H1 (cell line): ENCODE results near the gene CMBL. TPM values are rescaled to one million over a fixed set of nuclear protein-coding genes. Genes with fewer than 3 reads are reported as not detected.
A peak's percentile ranks its signal among the peaks of the same experiment; 100 is the strongest.

Source experiments
- CTCF ChIA-PET: fragments of 300-600 bp; sonication (Branson Sonifier 250); formaldehyde crosslinking; loops from one replicate; lab custom pipeline; 2021; ENCODE audit not compliant: partially characterized antibody; lab: Charles Lee
- POLR2A ChIA-PET: fragments of 300-600 bp; sonication (Branson Sonifier 250); formaldehyde crosslinking; loops from one replicate; lab custom pipeline; 2021; ENCODE audit warnings: inconsistent platforms; ENCODE audit not compliant: partially characterized antibody; lab: Charles Lee
- DNase-seq, 2 experiments: peaks; one replicate each; pipeline versions ENCODE4 v3.0.0 to v3.0.0-alpha.2; 2010 to 2022; ENCODE audit warnings: low spot score in 2 of 2, low read depth in 1 of 2, mixed read lengths in 1 of 2
- FAIRE-seq: peaks from 2 replicates; lab custom pipeline; 2011; peaks lifted over from hg19 to GRCh38; lab: Jason Lieb, UNC
- H2AFZ ChIP-seq: 2 replicates; pipeline ENCODE4 v1.8.1; 2012; ENCODE audit warnings: low read length, inconsistent platforms
- H2AK5ac ChIP-seq: 2 replicates; pipeline ENCODE4 v1.6.1; 2013; ENCODE audit warnings: low read depth, low read length
- H2BK120ac ChIP-seq: replicated peaks from 2 replicates; pipeline ENCODE3; 2013; ENCODE audit warnings: low read depth, low read length, inconsistent platforms
- H2BK12ac ChIP-seq: 2 replicates; pipeline ENCODE4 v1.6.1; 2013; ENCODE audit warnings: low read depth, low read length
- H2BK15ac ChIP-seq: 2 replicates; pipeline ENCODE4 v1.6.1; 2013; ENCODE audit warnings: low read length
- H2BK20ac ChIP-seq: 2 replicates; pipeline ENCODE4 v1.6.1; 2013; ENCODE audit warnings: low read length
- H2BK5ac ChIP-seq: 2 replicates; pipeline ENCODE4 v1.6.1; 2013; ENCODE audit warnings: low read depth, low read length
- H3K14ac ChIP-seq: 2 replicates; pipeline ENCODE4 v1.6.1; 2013; ENCODE audit warnings: inconsistent platforms; ENCODE audit not compliant: insufficient read length
- H3K18ac ChIP-seq: 2 replicates; pipeline ENCODE4 v1.6.1; 2013; ENCODE audit warnings: low read length; ENCODE audit errors: extremely low read depth
- H3K23ac ChIP-seq: 2 replicates; pipeline ENCODE4 v1.6.1; 2013; ENCODE audit warnings: inconsistent platforms; ENCODE audit not compliant: insufficient read length
- H3K23me2 ChIP-seq: 2 replicates; pipeline ENCODE4 v1.6.1; 2013; ENCODE audit warnings: low read depth, low read length
- H3K27ac ChIP-seq: 2 replicates; pipeline ENCODE4 v1.6.1; 2011; ENCODE audit warnings: low read depth, low read length, inconsistent platforms
- H3K27me3 ChIP-seq, 4 experiments: replicated peaks in 1 of 4; 1 replicate in 1 of 4; 2 replicates in 3 of 4; pipeline versions ENCODE4 v1.6.1 to v1.8.1; 2011 to 2013; ENCODE audit warnings: low read length in 3 of 4, mild to moderate bottlenecking in 3 of 4, inconsistent platforms in 2 of 4, mixed read lengths in 2 of 4, moderate library complexity in 1 of 4; ENCODE audit not compliant: control insufficient read depth in 3 of 4, insufficient read depth in 3 of 4; ENCODE audit errors: extremely low read depth in 1 of 4
- H3K36me3 ChIP-seq, 4 experiments: 2 replicates each; pipeline versions ENCODE4 v1.6.1 to v1.8.1; 2011 to 2013; ENCODE audit warnings: mild to moderate bottlenecking in 4 of 4, low read length in 3 of 4, moderate library complexity in 2 of 4, control low read depth in 1 of 4, inconsistent platforms in 1 of 4; ENCODE audit not compliant: insufficient read depth in 4 of 4, control insufficient read depth in 2 of 4
- H3K4ac ChIP-seq: replicated peaks from 2 replicates; pipeline ENCODE3; 2013; ENCODE audit warnings: low read length, low read depth, mixed read lengths, inconsistent platforms; ENCODE audit not compliant: insufficient read length
- H3K4me1 ChIP-seq, 4 experiments: replicated peaks in 1 of 4; 1 replicate in 1 of 4; 2 replicates in 3 of 4; pipeline versions ENCODE4 v1.6.1 to v1.8.1; 2011 to 2013; ENCODE audit warnings: low read length in 3 of 4, inconsistent platforms in 2 of 4, mixed read lengths in 1 of 4; ENCODE audit not compliant: insufficient read depth in 4 of 4, control insufficient read depth in 3 of 4
- H3K4me2 ChIP-seq, 2 experiments: 2 replicates each; pipeline versions ENCODE4 v1.6.1 to v1.8.1; 2011 to 2013; ENCODE audit warnings: low read depth in 2 of 2, low read length in 2 of 2, control low read depth in 1 of 2, inconsistent platforms in 1 of 2, mild to moderate bottlenecking in 1 of 2; ENCODE audit not compliant: insufficient read depth in 1 of 2
- H3K4me3 ChIP-seq, 4 experiments: fragments of 200-600, 300-600 bp in 1 of 4; sonication (generic), shearing (Covaris generic), sonication (Bioruptor Twin) in 1 of 4; 2 replicates each; pipeline versions ENCODE4 v1.5.1 to v1.8.1; 2011 to 2016; ENCODE audit warnings: low read length in 4 of 4, low read depth in 3 of 4, control low read depth in 2 of 4, inconsistent platforms in 2 of 4, mild to moderate bottlenecking in 2 of 4, mixed read lengths in 1 of 4, moderate library complexity in 1 of 4; ENCODE audit not compliant: insufficient read depth in 2 of 4; ENCODE audit errors: extremely low read depth in 1 of 4
- H3K56ac ChIP-seq: replicated peaks from 2 replicates; pipeline ENCODE3; 2013; ENCODE audit warnings: low read depth, mild to moderate bottlenecking, mixed read lengths, low read length, inconsistent platforms; ENCODE audit not compliant: insufficient read length
- H3K79me1 ChIP-seq: 2 replicates; pipeline ENCODE4 v1.6.1; 2013; ENCODE audit warnings: low read depth, low read length, control low read depth
- H3K79me2 ChIP-seq, 2 experiments: 2 replicates each; pipeline versions ENCODE4 v1.6.1 to v1.8.1; 2012 to 2013; ENCODE audit warnings: low read length in 2 of 2, mild to moderate bottlenecking in 2 of 2, inconsistent platforms in 1 of 2; ENCODE audit not compliant: insufficient read depth in 2 of 2, control insufficient read depth in 1 of 2
- H3K9ac ChIP-seq, 4 experiments: replicated peaks in 1 of 4; 1 replicate in 1 of 4; 2 replicates in 3 of 4; pipeline versions ENCODE4 v1.6.1 to v1.8.1; 2011 to 2013; ENCODE audit warnings: low read depth in 3 of 4, low read length in 3 of 4, control low read depth in 2 of 4, mild to moderate bottlenecking in 2 of 4, moderate library complexity in 2 of 4, inconsistent platforms in 1 of 4; ENCODE audit errors: extremely low read depth in 1 of 4
- H3K9me3 ChIP-seq, 2 experiments: 2 replicates each; pipeline versions ENCODE4 v1.6.1 to v1.8.1; 2012 to 2013; ENCODE audit warnings: mild to moderate bottlenecking in 2 of 2, moderate library complexity in 2 of 2, control low read depth in 1 of 2, inconsistent platforms in 1 of 2, low read depth in 1 of 2, low read length in 1 of 2, mixed read lengths in 1 of 2; ENCODE audit not compliant: insufficient read depth in 2 of 2
- H4K20me1 ChIP-seq, 2 experiments: replicated peaks in 1 of 2; 2 replicates each; pipeline versions ENCODE3 to v1.8.1; 2011 to 2013; ENCODE audit warnings: inconsistent platforms in 2 of 2, low read length in 2 of 2, mild to moderate bottlenecking in 1 of 2; ENCODE audit not compliant: insufficient read depth in 2 of 2, control insufficient read depth in 1 of 2
- H4K5ac ChIP-seq: 2 replicates; pipeline ENCODE4 v1.6.1; 2013; ENCODE audit warnings: low read length, low read depth, mixed read lengths, inconsistent platforms; ENCODE audit not compliant: insufficient read length
- H4K8ac ChIP-seq: 2 replicates; pipeline ENCODE4 v1.8.0; 2013; ENCODE audit warnings: mild to moderate bottlenecking, moderate library complexity, low read length, inconsistent platforms; ENCODE audit not compliant: insufficient read depth; ENCODE audit errors: extremely low read depth
- H4K91ac ChIP-seq: replicated peaks from 2 replicates; pipeline ENCODE3; 2013; ENCODE audit warnings: low read length, mixed read lengths, inconsistent platforms; ENCODE audit not compliant: insufficient read length
- CREB1 ChIP-seq: IDR thresholded peaks from 2 replicates; pipeline ENCODE4 v1.6.1; 2012; ENCODE audit warnings: inconsistent platforms
- GABPA ChIP-seq: IDR thresholded peaks from 2 replicates; pipeline ENCODE4 v1.6.1; 2011; ENCODE audit warnings: mild to moderate bottlenecking, low read length, moderate library complexity, borderline replicate concordance; ENCODE audit not compliant: insufficient read depth
- RBBP5 ChIP-seq: IDR thresholded peaks from 2 replicates; pipeline ENCODE4 v1.7.1; 2012; ENCODE audit warnings: low read depth, mild to moderate bottlenecking, inconsistent platforms, low read length, moderate library complexity, borderline replicate concordance
- SRF ChIP-seq: IDR thresholded peaks from 2 replicates; pipeline ENCODE4 v1.6.1; 2011; ENCODE audit warnings: mild to moderate bottlenecking, low read depth, low read length, moderate library complexity
- WGBS, 2 experiments: shearing (Covaris generic) in 1 of 2; methylation state at CpG; one replicate each; pipeline versions ENCODE4 v1.1.6 to v1.1.7; 2013 to 2015; ENCODE audit warnings: low lambda C conversion rate in 2 of 2, mixed read lengths in 2 of 2, inconsistent platforms in 1 of 2, low coverage in 1 of 2, missing lambda C conversion rate in 1 of 2; ENCODE audit not compliant: insufficient replicate concordance in 2 of 2, insufficient coverage in 1 of 2, insufficient read length in 1 of 2; ENCODE audit errors: extremely low coverage in 1 of 2, missing lambda C conversion rate in 1 of 2; 5-methylcytosine and 5-hydroxymethylcytosine counted together
- polyA plus RNA-seq, 7 experiments: library from polyadenylated mRNA; depleted of rRNA in 3 of 7; stranded (reverse) in 5 of 7; unstranded in 2 of 7; fragments of >200 nt in 5 of 7; fragments of 200-250 nt in 2 of 7; gene quantifications; 1 replicate in 5 of 7; 2 replicates in 1 of 7; 4 replicates in 1 of 7; pipeline versions ENCODE4 v1.2.1 to v1.2.3, GENCODE V29; 2011 to 2013; ENCODE audit warnings: missing spikeins in 2 of 7, mixed read lengths in 2 of 7
- total RNA-seq: library from RNA; stranded (reverse); fragmentation: NEBNext Ultra II Directional; extraction: Animal tissue kit (Norgen Biotek cat#: 25700); gene quantifications from 2 replicates; pipeline ENCODE4 v1.2.1, GENCODE V29; 2021
- TF ChIP-seq, protein P1 (sequence below): IDR thresholded peaks from 2 replicates; pipeline ENCODE4 v1.6.1; 2011; ENCODE audit warnings: low read length, improper control_type of control experiment

CMBL gene
- total and polyA plus RNA-seq, 2 of the 8 experiments (the other 6 are each of a cell fraction or from before 2014, with no cell fraction given), result 27.9 to 32.1 TPM

DNA sequence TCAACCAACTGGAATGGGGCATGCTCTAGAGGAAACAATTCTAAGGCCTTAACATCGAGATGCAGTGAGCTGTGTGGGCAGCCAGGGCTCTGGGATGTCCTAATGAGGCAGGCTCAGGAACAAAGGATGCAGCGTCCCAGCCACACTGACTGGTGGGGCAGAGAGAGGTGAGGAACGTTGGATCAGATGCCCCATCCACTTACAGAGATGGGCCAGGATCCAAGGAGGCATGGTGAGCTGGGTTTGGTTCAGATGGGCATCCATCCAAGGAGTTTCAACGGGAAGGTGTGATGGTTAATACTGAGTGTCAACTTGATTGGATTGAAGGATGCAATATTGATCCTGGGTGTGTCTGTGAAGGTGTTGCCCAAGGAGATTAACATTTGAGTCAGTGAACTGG is 30.3 kb upstream of the CMBL start:
- no peak overlapping the region for H3K18ac ChIP-seq
- no peaks in the 10 kb centered on the region for H3K79me2 ChIP-seq
- POLR2A ChIA-PET, result interaction anchor here (0.7 kb wide), 1 partner anchor 33 kb away, joined by 3 read pairs; no protein-coding TSS in a partner anchor
- CTCF ChIA-PET, result interaction anchor here (1.0 to 1.3 kb wide), 3 partner anchors 27 to 55 kb away, joined by 4 to 5 read pairs (median 4); no protein-coding TSS in a partner anchor
- H2BK20ac ChIP-seq, result no peak overlapping the region
- H3K23me2 ChIP-seq, result peaks cover 5% of the 10 kb centered on the region; the same call in 1 of the 2 replicates
- H3K9me3 ChIP-seq, result no peaks in the 10 kb centered on the region
- no peak overlapping the region for H3K9ac ChIP-seq
- H3K56ac ChIP-seq, result no peak overlapping the region
- H4K8ac ChIP-seq, result no peak overlapping the region
- H2BK15ac ChIP-seq, result no peak overlapping the region
- no peak overlapping the region for H2AFZ ChIP-seq
- H2BK120ac ChIP-seq, result no peak overlapping the region
- WGBS, 2 experiments, result 92% methylated on average over 4 of the region's 4 CpGs; no CpG with 5 or more reads in 1 of the 2 experiments
- no peak overlapping the region for H3K4ac ChIP-seq
- H3K27ac ChIP-seq, result no peak overlapping the region
- FAIRE-seq, result no peak
- peaks cover 0 to 14% (median 6%) of the 10 kb centered on the region in 4 experiments; a peak in 5 of 7 replicates for H3K4me1 ChIP-seq
- H3K4me2 ChIP-seq, result no peak overlapping the region
- no peak overlapping the region for H3K14ac ChIP-seq
- H3K36me3 ChIP-seq, result no peaks in the 10 kb centered on the region
- no peak overlapping the region for H4K91ac ChIP-seq
- H4K5ac ChIP-seq, result no peak overlapping the region
- peaks cover 10 to 21% (median 20%) of the 10 kb centered on the region in 4 experiments for H3K27me3 ChIP-seq
- no peaks in the 10 kb centered on the region for H3K79me1 ChIP-seq
- no peak overlapping the region for H2AK5ac ChIP-seq
- peak in 1 of 2 experiments; percentile 33 for DNase-seq
- no peak overlapping the region for H3K4me3 ChIP-seq
- H2BK5ac ChIP-seq, result no peak overlapping the region
- H3K23ac ChIP-seq, result no peak overlapping the region
- TF ChIP-seq, protein P1, sequence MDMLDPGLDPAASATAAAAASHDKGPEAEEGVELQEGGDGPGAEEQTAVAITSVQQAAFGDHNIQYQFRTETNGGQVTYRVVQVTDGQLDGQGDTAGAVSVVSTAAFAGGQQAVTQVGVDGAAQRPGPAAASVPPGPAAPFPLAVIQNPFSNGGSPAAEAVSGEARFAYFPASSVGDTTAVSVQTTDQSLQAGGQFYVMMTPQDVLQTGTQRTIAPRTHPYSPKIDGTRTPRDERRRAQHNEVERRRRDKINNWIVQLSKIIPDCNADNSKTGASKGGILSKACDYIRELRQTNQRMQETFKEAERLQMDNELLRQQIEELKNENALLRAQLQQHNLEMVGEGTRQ, result no peak
- no peak for TF ChIP-seq SRF
- no peak for TF ChIP-seq GABPA
- no peak for TF ChIP-seq RBBP5
- TF ChIP-seq CREB1, result no peak
- H2BK12ac ChIP-seq, result peak overlapping the region; percentile 75; the same call in 1 of the 2 replicates
- H4K20me1 ChIP-seq, result no peaks in the 10 kb centered on the region
